ENCODE measurements around the gene RPRD1B.
"Not testable (repeated sequence)": the region's sequence is repeated elsewhere in the genome, so short reads cannot be mapped to it uniquely, and the experiment has no call there.

The RPRD1B gene

GRCh38 chr20:38076548-38076947, 43.0 kb downstream of the RPRD1B start:
- DNase-seq: no peak

- DNase-seq: no peak
These were observed 44.5 kb downstream of the RPRD1B start for GRCh38 chr20:38078084-38078483.

GRCh38 chr20:38079353-38079752, 45.8 kb downstream of the RPRD1B start:
- DNase-seq: no peak

- no peak for DNase-seq
These were observed 48.0 kb downstream of the RPRD1B start for GRCh38 chr20:38081575-38081974.

- DNase-seq: no peak
These were observed 49.3 kb downstream of the RPRD1B start for GRCh38 chr20:38082894-38083293.

GRCh38 chr20:38083338-38084048, 49.9 kb downstream of the RPRD1B start:
- DNase-seq: no peak

- DNase-seq: no peak
These were observed 50.9 kb downstream of the RPRD1B start for GRCh38 chr20:38084425-38084951.

GRCh38 chr20:38085026-38085425, 51.5 kb downstream of the RPRD1B start:
- DNase-seq: no peak

GRCh38 chr20:38089500-38089899, 56.0 kb downstream of the RPRD1B start:
- DNase-seq: no peak

GRCh38 chr20:38090061-38090460, 56.5 kb downstream of the RPRD1B start:
- DNase-seq: no peak

GRCh38 chr20:38091441-38092216, 58.1 kb downstream of the RPRD1B start:
- DNase-seq: no peak

- no peak for DNase-seq
These were observed 58.8 kb downstream of the RPRD1B start for GRCh38 chr20:38092260-38092857.

GRCh38 chr20:38092915-38093314, 59.4 kb downstream of the RPRD1B start:
- DNase-seq: no peak

- no peak for DNase-seq
These were observed 60.1 kb downstream of the RPRD1B start for GRCh38 chr20:38093641-38094077.

- DNase-seq: no peak
These were observed 60.9 kb downstream of the RPRD1B start for GRCh38 chr20:38094373-38094891.

GRCh38 chr20:38095017-38095686, 61.6 kb downstream of the RPRD1B start:
- no peak for DNase-seq

GRCh38 chr20:38098952-38099351, 65.4 kb downstream of the RPRD1B start:
- DNase-seq: no peak

- not testable (repeated sequence) for DNase-seq
These were observed 68.7 kb downstream of the RPRD1B start for GRCh38 chr20:38102206-38102605.

GRCh38 chr20:38104285-38104684, 70.7 kb downstream of the RPRD1B start:
- no peak for DNase-seq

GRCh38 chr20:38106461-38106860, 72.9 kb downstream of the RPRD1B start:
- no peak for DNase-seq

GRCh38 chr20:38107386-38107785, 73.8 kb downstream of the RPRD1B start:
- not testable (repeated sequence) for DNase-seq

- DNase-seq: not testable (repeated sequence)
These were observed 74.4 kb downstream of the RPRD1B start for GRCh38 chr20:38107916-38108315.
